ENCODE data around the gene USP20.

DNA sequence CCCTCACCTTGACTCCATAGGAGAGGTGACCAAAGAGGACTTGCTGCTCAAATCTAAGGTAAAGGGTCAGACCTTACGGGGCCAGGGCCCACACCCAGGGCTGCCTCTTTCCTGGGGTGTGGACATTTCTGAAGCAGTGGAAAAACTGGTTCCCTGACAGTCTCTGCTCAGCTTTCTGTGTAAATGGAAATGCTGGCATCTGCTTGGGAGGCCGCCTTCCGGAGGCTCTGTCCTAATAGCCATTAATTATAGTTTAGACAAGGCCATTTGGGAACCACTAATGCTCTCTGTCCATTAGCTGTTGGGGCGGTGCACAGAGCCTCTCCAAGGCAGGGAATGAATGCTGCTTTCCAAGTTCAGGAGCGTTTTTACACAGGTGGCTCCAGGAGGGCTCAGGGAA is 17.3 kb downstream of the USP20 start:
- TF ChIP-seq, protein P1, sequence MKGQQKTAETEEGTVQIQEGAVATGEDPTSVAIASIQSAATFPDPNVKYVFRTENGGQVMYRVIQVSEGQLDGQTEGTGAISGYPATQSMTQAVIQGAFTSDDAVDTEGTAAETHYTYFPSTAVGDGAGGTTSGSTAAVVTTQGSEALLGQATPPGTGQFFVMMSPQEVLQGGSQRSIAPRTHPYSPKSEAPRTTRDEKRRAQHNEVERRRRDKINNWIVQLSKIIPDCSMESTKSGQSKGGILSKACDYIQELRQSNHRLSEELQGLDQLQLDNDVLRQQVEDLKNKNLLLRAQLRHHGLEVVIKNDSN (IDR thresholded peaks at IDR 0.05; ENCODE audit: borderline replicate concordance, low read depth): no peak
- TF ChIP-seq, protein P2, sequence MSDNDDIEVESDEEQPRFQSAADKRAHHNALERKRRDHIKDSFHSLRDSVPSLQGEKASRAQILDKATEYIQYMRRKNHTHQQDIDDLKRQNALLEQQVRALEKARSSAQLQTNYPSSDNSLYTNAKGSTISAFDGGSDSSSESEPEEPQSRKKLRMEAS (IDR thresholded peaks at IDR 0.05; ENCODE audit: low read depth): no peak
- TF ChIP-seq, protein P3, sequence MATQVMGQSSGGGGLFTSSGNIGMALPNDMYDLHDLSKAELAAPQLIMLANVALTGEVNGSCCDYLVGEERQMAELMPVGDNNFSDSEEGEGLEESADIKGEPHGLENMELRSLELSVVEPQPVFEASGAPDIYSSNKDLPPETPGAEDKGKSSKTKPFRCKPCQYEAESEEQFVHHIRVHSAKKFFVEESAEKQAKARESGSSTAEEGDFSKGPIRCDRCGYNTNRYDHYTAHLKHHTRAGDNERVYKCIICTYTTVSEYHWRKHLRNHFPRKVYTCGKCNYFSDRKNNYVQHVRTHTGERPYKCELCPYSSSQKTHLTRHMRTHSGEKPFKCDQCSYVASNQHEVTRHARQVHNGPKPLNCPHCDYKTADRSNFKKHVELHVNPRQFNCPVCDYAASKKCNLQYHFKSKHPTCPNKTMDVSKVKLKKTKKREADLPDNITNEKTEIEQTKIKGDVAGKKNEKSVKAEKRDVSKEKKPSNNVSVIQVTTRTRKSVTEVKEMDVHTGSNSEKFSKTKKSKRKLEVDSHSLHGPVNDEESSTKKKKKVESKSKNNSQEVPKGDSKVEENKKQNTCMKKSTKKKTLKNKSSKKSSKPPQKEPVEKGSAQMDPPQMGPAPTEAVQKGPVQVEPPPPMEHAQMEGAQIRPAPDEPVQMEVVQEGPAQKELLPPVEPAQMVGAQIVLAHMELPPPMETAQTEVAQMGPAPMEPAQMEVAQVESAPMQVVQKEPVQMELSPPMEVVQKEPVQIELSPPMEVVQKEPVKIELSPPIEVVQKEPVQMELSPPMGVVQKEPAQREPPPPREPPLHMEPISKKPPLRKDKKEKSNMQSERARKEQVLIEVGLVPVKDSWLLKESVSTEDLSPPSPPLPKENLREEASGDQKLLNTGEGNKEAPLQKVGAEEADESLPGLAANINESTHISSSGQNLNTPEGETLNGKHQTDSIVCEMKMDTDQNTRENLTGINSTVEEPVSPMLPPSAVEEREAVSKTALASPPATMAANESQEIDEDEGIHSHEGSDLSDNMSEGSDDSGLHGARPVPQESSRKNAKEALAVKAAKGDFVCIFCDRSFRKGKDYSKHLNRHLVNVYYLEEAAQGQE (IDR thresholded peaks at IDR 0.05; ENCODE audit: low read depth, low read length): no peak
- TF ChIP-seq FOXJ3 (CRISPR knock-in tag; IDR thresholded peaks at IDR 0.05) (no peak), POLR2AphosphoS5 (IDR thresholded peaks at IDR 0.05; ENCODE audit: low read depth, low read length) (no peak), SMC3 (IDR thresholded peaks at IDR 0.05; ENCODE audit: low read depth, low read length) (no peak), YY1 (IDR thresholded peaks at IDR 0.05; ENCODE audit: low read depth) (no peak), TAF1 (IDR thresholded peaks at IDR 0.05; ENCODE audit: borderline replicate concordance, low read depth, low read length) (no peak), EZH2phosphoT487 (IDR thresholded peaks at IDR 0.05; ENCODE audit: borderline replicate concordance, low read depth) (no peak), RFX5 (IDR thresholded peaks at IDR 0.05; ENCODE audit: low read length) (no peak), MEF2A (IDR thresholded peaks at IDR 0.05; ENCODE audit: borderline replicate concordance, low read depth) (no peak)
- TF ChIP-seq, protein P4, sequence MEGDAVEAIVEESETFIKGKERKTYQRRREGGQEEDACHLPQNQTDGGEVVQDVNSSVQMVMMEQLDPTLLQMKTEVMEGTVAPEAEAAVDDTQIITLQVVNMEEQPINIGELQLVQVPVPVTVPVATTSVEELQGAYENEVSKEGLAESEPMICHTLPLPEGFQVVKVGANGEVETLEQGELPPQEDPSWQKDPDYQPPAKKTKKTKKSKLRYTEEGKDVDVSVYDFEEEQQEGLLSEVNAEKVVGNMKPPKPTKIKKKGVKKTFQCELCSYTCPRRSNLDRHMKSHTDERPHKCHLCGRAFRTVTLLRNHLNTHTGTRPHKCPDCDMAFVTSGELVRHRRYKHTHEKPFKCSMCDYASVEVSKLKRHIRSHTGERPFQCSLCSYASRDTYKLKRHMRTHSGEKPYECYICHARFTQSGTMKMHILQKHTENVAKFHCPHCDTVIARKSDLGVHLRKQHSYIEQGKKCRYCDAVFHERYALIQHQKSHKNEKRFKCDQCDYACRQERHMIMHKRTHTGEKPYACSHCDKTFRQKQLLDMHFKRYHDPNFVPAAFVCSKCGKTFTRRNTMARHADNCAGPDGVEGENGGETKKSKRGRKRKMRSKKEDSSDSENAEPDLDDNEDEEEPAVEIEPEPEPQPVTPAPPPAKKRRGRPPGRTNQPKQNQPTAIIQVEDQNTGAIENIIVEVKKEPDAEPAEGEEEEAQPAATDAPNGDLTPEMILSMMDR (IDR thresholded peaks at IDR 0.05): no peak
- TF ChIP-seq, protein P5, sequence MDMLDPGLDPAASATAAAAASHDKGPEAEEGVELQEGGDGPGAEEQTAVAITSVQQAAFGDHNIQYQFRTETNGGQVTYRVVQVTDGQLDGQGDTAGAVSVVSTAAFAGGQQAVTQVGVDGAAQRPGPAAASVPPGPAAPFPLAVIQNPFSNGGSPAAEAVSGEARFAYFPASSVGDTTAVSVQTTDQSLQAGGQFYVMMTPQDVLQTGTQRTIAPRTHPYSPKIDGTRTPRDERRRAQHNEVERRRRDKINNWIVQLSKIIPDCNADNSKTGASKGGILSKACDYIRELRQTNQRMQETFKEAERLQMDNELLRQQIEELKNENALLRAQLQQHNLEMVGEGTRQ (IDR thresholded peaks at IDR 0.05; ENCODE audit: borderline replicate concordance, low read depth, low read length): no peak
- TF ChIP-seq, protein P6, sequence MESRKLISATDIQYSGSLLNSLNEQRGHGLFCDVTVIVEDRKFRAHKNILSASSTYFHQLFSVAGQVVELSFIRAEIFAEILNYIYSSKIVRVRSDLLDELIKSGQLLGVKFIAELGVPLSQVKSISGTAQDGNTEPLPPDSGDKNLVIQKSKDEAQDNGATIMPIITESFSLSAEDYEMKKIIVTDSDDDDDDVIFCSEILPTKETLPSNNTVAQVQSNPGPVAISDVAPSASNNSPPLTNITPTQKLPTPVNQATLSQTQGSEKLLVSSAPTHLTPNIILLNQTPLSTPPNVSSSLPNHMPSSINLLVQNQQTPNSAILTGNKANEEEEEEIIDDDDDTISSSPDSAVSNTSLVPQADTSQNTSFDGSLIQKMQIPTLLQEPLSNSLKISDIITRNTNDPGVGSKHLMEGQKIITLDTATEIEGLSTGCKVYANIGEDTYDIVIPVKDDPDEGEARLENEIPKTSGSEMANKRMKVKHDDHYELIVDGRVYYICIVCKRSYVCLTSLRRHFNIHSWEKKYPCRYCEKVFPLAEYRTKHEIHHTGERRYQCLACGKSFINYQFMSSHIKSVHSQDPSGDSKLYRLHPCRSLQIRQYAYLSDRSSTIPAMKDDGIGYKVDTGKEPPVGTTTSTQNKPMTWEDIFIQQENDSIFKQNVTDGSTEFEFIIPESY (IDR thresholded peaks at IDR 0.05; ENCODE audit: borderline replicate concordance, low read depth): no peak
